SH-SY5Y (cell line): ENCODE results near the gene EEF1AKMT3.

Experiments
- GATA2 ChIP-seq: IDR thresholded peaks from 2 replicates; pipeline ENCODE4 v1.6.1; 2011; ENCODE audit warnings: mild to moderate bottlenecking, low read depth, low read length
- GATA3 ChIP-seq: IDR thresholded peaks from 2 replicates; pipeline ENCODE4 v1.6.1; 2011; ENCODE audit warnings: low read depth, mild to moderate bottlenecking, low read length, moderate library complexity

- TF ChIP-seq GATA2: no peak
- TF ChIP-seq GATA3: no peak
Observed at GRCh38 chr12:57735198-57735855, 37.1 kb upstream of the EEF1AKMT3 start.
